ENCODE data around the gene C10orf95.

The C10orf95 gene

GRCh38 chr10:102419269-102420180 is 31.8 kb downstream of the C10orf95 start:
- no peak overlapping the region for H3K27ac Mint-ChIP-seq
- H3K27me3 Mint-ChIP-seq: peaks cover 16% of the 10 kb centered on the region
- H3K4me3 Mint-ChIP-seq: peak overlapping the region; percentile 97
- peaks cover 26% of the 10 kb centered on the region for H3K4me1 Mint-ChIP-seq
- H3K36me3 Mint-ChIP-seq: no peaks in the 10 kb centered on the region
- no peaks in the 10 kb centered on the region for H3K9me3 Mint-ChIP-seq

DNA sequence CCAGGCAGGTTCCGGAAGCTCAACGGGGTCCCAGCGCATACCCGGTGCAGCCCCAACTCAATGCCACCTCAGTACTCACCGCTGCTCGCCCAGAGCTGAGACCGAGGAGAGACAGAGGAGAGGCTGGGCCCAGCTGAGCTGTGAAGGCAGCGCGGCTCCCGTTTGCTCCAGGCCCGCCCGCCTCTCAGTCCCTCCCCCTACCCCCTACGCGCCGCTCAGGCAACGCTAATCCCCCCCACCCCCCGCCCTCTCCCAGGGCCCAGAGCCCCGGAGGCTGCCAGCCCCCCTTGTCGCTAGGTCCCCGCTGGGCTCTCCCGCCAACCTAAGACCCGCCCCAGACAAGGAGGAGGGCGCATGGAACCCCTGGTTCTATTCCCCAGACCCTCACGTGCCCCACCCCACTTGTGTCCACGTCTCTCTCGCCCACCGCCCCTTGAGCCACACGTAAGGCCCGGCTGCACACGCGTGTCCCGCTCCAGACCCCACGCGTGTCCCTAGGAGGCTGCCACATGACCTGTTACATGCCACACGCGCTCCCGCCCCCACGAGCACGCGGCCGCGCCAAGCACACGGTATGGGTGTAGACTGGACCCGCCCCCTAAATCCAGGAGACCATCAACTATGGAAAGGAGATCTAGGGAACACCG is 32.6 kb downstream of the C10orf95 start, which contains the start of gene PSD:
Gene PSD (minus strand): TSS at position 164 of the 647 bp plus-strand sequence. CDS start 1,747 bp downstream, outside the sequence.
- H3K4me1 Mint-ChIP-seq: peaks cover 26% of the 10 kb centered on the region
- peak within 1 kb of the TSS; percentile 97 for H3K4me3 Mint-ChIP-seq
- no peaks in the 10 kb centered on the region for H3K9me3 Mint-ChIP-seq
- no peaks in the 10 kb centered on the region for H3K36me3 Mint-ChIP-seq
- H3K27me3 Mint-ChIP-seq: peaks cover 16% of the 10 kb centered on the region
- no peak within 1 kb of the TSS for H3K27ac Mint-ChIP-seq

- Mint-ChIP-seq H3K4me1 (peaks cover 33% of the 10 kb centered on the region), H3K9me3 (no peaks in the 10 kb centered on the region), H3K27ac (no peak overlapping the region), H3K27me3 (peaks cover 16% of the 10 kb centered on the region), H3K36me3 (no peaks in the 10 kb centered on the region), H3K4me3 (no peak overlapping the region)
Measured at GRCh38 chr10:102416695-102417094, 34.6 kb downstream of the C10orf95 start.

DNA sequence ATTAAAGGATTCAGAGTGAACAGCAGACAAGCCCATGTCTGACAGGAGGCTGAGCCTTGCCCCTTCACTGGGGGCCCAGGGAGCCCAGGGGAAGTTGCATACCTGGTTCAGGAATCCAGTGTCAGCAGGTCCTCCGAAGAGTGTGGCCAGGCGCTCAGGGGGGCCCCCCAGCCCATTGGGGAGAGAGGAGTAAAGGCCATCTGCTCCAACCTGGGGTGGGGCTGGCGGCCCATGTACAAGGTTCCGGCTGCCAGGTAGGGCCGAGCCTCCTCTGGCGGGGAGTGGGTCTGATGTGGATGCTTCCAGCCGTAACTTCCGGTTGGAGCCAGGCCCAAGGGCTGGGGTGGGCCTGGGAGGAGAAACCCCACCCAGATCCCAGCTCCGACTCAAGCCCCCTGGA is 35.1 kb downstream of the C10orf95 start:
- Mint-ChIP-seq H3K9me3 (no peaks in the 10 kb centered on the region), H3K36me3 (no peaks in the 10 kb centered on the region), H3K4me1 (peaks cover 37% of the 10 kb centered on the region), H3K27me3 (peaks cover 16% of the 10 kb centered on the region), H3K27ac (no peak overlapping the region), H3K4me3 (no peak overlapping the region)

GRCh38 chr10:102414749-102415148 is 36.6 kb downstream of the C10orf95 start:
- Mint-ChIP-seq H3K4me3 (no peak overlapping the region), H3K4me1 (peaks cover 35% of the 10 kb centered on the region), H3K9me3 (no peaks in the 10 kb centered on the region), H3K27ac (no peak overlapping the region), H3K27me3 (peaks cover 16% of the 10 kb centered on the region), H3K36me3 (no peaks in the 10 kb centered on the region)

DNA sequence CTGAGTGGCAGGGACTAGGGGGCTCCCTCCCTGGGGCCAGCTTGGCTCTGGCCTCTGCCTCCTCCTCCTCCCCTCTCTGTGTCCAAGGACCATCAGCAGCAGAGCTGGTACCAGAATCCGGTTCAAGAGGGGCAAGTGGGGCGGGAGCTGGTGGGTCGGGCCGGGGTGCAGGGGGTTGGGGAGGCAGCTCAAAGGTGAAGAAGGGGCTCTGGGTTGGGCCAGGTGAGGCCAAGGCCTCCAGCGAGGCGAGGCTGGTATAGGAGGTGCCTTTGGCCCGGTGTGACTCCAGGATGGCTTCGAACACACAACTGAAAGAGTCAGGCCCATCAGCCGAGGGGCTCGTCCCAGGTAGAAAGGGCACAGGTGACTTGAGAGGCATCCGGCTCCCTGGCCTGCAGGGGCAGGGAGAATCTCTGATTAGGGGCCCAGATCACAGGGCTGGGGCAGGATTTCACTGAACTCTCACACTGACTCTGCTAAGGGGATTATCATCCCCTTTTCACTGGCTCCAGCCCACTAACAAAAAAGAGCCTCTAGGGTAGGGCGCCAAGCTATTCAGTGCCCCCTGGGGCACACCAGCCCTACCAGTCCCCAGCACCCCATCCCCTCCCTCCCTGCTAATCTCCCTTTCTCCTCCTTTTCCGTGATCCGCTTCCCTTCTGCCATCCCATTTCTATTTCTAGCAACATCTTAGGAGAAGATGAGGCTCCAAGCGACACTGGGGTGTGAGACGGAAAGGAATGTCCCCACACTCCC is 37.4 kb downstream of the C10orf95 start:
- H3K36me3 Mint-ChIP-seq: no peaks in the 10 kb centered on the region
- no peaks in the 10 kb centered on the region for H3K9me3 Mint-ChIP-seq
- H3K4me1 Mint-ChIP-seq: peaks cover 32% of the 10 kb centered on the region
- no peak overlapping the region for H3K4me3 Mint-ChIP-seq
- H3K27me3 Mint-ChIP-seq: peaks cover 16% of the 10 kb centered on the region
- H3K27ac Mint-ChIP-seq: no peak overlapping the region

GRCh38 chr10:102413053-102413705 is 38.2 kb downstream of the C10orf95 start:
- Mint-ChIP-seq H3K9me3 (no peaks in the 10 kb centered on the region), H3K36me3 (no peaks in the 10 kb centered on the region), H3K4me3 (no peak overlapping the region), H3K4me1 (peaks cover 35% of the 10 kb centered on the region), H3K27ac (no peak overlapping the region), H3K27me3 (peaks cover 15% of the 10 kb centered on the region)

DNA sequence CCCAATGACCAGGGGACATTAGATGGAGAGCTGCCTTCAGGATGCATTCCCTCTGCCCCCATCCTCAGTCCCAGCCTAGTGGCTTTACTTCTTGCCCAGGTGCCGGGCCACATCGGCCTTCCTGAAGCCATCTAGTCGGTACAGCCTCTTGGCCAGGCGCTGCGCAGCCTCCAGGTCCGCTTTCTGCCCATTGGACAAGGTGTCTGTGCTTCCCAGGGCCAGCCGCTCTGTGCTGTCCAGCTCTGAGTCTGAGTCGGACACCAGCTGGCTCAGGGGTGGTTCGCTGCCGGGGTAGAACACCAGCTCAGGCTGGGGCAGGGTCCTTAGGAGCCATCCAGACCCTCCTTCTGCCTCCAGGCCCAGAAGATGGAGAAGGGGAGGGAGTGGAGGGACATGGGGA is 39.0 kb downstream of the C10orf95 start:
- Mint-ChIP-seq H3K4me3 (no peak overlapping the region), H3K27me3 (peaks cover 10% of the 10 kb centered on the region), H3K27ac (no peak overlapping the region), H3K4me1 (peaks cover 44% of the 10 kb centered on the region), H3K9me3 (no peaks in the 10 kb centered on the region), H3K36me3 (no peaks in the 10 kb centered on the region)

DNA sequence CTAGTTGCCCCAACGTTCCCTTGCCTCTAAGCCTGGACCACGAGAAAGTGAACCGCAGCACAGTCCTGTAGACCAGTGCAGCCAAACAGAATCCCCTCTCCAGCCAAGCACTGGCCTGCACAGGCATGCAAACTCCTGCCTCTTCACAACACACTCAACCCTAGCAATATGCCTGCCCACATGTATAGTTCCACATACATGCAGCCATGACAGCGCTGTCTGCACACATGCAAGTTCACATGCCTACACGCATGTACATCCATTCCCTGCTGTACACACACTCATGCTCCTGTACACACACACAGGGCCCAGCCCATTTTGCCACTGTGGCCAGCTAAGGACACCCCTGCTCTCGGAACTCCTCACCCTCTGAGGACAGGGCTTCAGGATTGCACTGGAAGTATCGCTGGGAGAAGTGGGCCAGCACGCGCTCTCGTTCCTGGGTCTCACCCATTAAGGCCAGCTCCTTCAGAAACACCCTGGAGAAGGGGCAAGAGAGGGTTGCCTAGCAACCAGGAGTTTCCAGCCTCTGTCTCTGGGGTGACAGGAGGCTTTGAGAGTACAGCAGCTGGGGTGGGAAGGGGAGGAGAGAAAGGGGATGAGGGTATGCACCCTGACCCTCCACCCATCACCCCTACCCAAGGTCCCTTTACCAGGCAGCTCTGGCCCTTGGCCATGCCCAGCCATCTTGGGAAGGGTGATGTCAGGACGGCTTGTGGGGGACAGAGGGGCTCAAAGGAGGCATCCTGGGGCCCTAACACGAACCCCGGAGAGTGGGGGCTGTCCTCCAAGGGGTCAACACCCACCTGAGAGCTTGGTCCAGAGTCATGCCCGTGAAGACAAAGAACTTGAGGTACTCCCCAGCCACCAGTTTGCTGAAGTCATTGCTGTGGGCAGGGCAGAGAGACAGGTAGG is 39.7 kb downstream of the C10orf95 start:
- peak overlapping the region; percentile 42 for H3K27ac Mint-ChIP-seq
- no peaks in the 10 kb centered on the region for H3K36me3 Mint-ChIP-seq
- H3K4me3 Mint-ChIP-seq: peak overlapping the region; percentile 71
- H3K27me3 Mint-ChIP-seq: peaks cover 7% of the 10 kb centered on the region
- H3K9me3 Mint-ChIP-seq: no peaks in the 10 kb centered on the region
- peaks cover 47% of the 10 kb centered on the region for H3K4me1 Mint-ChIP-seq

DNA sequence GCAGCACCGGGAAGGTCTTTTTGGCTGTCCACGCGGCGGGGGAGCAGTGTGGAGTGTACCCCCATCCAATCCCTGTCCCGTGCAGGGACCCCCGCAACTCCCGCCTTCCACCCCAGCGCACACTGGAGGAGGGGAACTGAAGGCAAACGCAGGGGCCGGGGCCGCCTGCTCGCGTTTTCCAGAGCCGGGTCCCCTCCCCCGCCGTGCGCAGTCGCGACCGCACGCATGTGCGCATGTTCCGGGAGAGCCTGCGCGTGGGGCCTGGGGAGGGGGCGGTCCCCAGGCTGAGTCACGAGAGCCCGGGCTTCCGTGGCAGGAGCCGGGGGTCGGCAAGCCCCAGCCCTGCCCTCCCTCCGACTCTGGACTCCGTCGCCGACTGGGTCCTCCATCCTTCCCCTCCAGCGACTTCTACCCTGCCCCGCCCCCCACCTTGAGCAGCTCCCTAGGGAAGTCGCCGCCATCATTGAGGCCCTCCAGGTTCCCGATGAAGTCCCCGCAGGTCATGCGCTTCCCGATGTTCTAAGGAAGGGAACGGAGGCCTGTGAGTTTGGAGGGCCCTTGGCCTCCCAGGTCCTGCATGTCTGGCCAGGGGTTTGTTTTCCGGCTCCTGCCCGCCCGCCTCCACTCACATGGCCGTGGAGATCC is 40.8 kb downstream of the C10orf95 start:
- H3K27me3 Mint-ChIP-seq: no peaks in the 10 kb centered on the region
- H3K4me1 Mint-ChIP-seq: peaks cover 47% of the 10 kb centered on the region
- H3K27ac Mint-ChIP-seq: no peak overlapping the region
- peak overlapping the region; percentile 85 for H3K4me3 Mint-ChIP-seq
- H3K9me3 Mint-ChIP-seq: no peaks in the 10 kb centered on the region
- H3K36me3 Mint-ChIP-seq: no peaks in the 10 kb centered on the region

DNA sequence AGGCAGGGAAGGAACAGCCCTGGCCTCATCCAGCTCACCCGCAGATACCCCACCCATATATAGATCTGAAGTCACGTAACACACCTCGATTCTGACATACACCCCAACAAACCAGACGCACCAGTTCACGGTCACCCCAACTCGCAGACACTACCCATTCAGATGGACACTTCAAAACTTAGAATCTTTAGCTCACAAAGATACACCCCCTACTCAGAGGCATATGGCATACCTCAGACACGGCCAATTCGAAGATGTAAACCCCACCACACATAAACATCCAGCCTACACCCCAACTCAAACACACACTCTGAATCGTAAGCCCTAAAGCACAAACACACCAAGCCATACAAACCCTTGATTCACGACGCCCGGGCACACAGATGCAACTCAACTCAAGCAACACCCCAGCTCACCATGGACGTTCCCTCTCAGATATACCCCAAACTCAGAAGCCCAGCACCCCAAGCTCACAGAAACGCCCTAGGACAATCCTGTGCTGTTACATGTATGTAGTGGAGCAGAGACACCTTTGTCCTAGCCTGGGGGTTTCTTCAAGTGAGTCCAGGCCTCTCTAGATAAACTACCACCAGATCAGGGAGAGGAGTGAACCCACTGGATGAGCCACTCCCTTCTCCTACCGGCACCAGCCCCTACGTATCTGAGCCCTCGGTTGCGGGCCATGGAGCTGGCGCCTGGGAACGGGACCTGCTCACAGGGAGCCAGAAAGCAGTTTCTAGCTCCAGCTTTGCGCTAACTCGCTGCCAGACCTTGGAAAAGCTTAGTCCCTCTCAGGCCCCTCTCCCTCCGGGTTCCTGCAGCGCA is 41.5 kb downstream of the C10orf95 start:
- peaks cover 47% of the 10 kb centered on the region for H3K4me1 Mint-ChIP-seq
- H3K27ac Mint-ChIP-seq: peak overlapping the region; percentile 59
- peak overlapping the region; percentile 85 for H3K4me3 Mint-ChIP-seq
- no peaks in the 10 kb centered on the region for H3K36me3 Mint-ChIP-seq
- H3K9me3 Mint-ChIP-seq: no peaks in the 10 kb centered on the region
- no peaks in the 10 kb centered on the region for H3K27me3 Mint-ChIP-seq

DNA sequence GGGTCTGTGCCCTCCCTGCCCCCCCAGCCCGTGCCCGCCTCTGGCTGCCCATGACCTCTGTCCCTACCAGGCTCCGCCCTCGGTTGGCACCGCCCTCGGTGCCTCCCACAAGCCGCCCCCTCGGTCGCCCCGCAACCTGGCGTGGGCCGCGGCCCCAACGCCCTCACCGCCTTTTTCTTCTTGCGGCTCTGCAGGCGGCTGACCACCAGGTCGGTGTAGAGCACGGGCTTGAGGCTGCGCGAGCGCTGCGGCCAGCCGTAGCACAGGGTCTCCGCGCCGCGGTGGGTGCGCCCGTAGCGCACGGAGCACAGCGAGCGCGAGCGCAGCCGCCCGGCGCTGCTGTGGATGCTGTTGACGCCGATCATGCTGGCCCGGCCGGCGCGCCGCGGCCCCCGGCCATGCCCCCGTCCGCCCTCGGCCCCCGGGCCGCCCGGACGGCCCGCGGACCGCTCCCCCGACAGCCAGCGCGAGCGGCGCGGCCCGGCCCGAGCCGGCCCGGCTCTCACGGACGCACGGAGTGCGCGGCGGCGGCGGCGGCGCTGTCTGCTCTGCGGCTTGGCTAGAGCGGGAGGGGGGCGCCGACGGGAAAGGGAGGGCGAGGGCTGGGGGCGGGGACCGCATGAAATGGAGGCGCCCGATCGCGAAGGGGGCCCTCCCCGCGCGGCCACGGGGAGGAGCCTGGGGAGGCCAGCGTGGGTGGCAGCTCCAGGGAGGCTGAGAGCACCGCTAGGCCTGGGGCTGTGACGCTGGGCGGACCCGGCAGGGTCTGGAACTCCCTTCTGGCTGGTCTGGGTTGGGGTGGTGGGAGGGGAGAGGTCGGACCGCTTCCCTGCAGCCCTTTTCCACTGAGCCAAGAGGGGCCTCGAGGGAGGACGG is 42.4 kb downstream of the C10orf95 start:
- Mint-ChIP-seq H3K36me3 (no peaks in the 10 kb centered on the region), H3K4me1 (peaks cover 47% of the 10 kb centered on the region), H3K9me3 (no peaks in the 10 kb centered on the region), H3K27me3 (no peaks in the 10 kb centered on the region), H3K4me3 (peak overlapping the region; percentile 85), H3K27ac (peak overlapping the region; percentile 59)
